Activated CD8-positive, alpha-beta T cell treated with anti-CD3 and anti-CD28 coated beads for 36 hours (primary cell): ENCODE measurements around the gene GXYLT2. TPM values are rescaled to one million over a fixed set of nuclear protein-coding genes. Genes with fewer than 3 reads are reported as not detected.

Source experiments
- ATAC-seq: fragments of 200-7000 bp; cut with Tn5 transposase; one replicate; pipeline ENCODE4 v1.10.0; 2021; ENCODE audit warnings: mild to moderate bottlenecking, moderate library complexity
- CTCF ChIA-PET: fragments of 350-600 bp; sonication (Branson Sonifier 250); formaldehyde crosslinking; loops from one replicate; lab custom pipeline; 2021; ENCODE audit warnings: antibody characterized with exemption; lab: Charles Lee
- POLR2A ChIA-PET: fragments of 350-600 bp; sonication (Branson Sonifier 250); formaldehyde crosslinking; loops from one replicate; lab custom pipeline; 2021; ENCODE audit warnings: antibody characterized with exemption; lab: Charles Lee
- DNase-seq: peaks from one replicate; pipeline ENCODE4 v3.0.0-alpha.2; 2020
- H3K27ac Mint-ChIP-seq: one replicate; pipeline ENCODE4 v1.8.0; 2021; ENCODE audit warnings: mild to moderate bottlenecking, mixed read lengths
- H3K27me3 Mint-ChIP-seq: one replicate; pipeline ENCODE4 v1.8.0; 2021; ENCODE audit warnings: mixed read lengths
- H3K36me3 Mint-ChIP-seq: one replicate; pipeline ENCODE4 v1.8.0; 2021; ENCODE audit warnings: low read depth, mixed read lengths
- H3K4me1 Mint-ChIP-seq: one replicate; pipeline ENCODE4 v1.8.0; 2021; ENCODE audit warnings: low read depth, mixed read lengths
- H3K4me3 Mint-ChIP-seq: one replicate; pipeline ENCODE4 v1.8.0; 2021; ENCODE audit warnings: mild to moderate bottlenecking, moderate library complexity, mixed read lengths
- H3K9me3 Mint-ChIP-seq: one replicate; pipeline ENCODE4 v1.8.0; 2021; ENCODE audit warnings: mixed read lengths
- intact Hi-C: fragments of 100-400 bp; cut with micrococcal nuclease; formaldehyde crosslinking; loops from one replicate; pipeline ENCODE4 v1.10.0; 2022
- total RNA-seq, 2 experiments: library from RNA; stranded (reverse); gene quantifications; one replicate each; pipeline ENCODE4 v1.2.3, GENCODE V29; 2021
- TF ChIP-seq, protein P1 (sequence below): fragments of 200-600 bp; IDR thresholded peaks from one replicate; pipeline ENCODE4 v1.8.0; 2022; ENCODE audit warnings: antibody characterized with exemption, mild to moderate bottlenecking

Gene GXYLT2
- total RNA-seq, 2 experiments from 2014 or later: 0.11 to 0.92 TPM

DNA sequence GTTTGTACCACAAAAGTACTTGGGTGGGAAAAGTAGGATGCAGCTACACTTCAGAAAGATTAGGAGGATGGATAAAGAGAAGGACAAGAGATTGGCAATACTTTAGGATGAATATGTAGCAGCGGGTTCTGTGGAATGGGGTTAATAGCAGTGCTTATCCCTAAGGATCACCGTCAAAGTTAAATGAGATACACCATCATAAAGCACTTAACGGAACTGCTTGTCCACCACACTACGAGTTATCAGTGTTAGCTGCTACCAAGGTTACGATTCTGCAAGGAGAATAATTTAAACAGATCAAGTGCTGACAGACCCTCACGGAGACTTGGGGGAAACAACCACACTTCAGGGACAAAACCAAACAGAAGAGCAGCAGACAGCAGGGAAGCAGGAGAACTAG, 40.6 kb upstream of the GXYLT2 start:
- intact Hi-C loops: loop anchor here (5.0 kb wide), 1 partner anchor 240 kb away; no protein-coding TSS in a partner anchor
- TF ChIP-seq, protein P1, sequence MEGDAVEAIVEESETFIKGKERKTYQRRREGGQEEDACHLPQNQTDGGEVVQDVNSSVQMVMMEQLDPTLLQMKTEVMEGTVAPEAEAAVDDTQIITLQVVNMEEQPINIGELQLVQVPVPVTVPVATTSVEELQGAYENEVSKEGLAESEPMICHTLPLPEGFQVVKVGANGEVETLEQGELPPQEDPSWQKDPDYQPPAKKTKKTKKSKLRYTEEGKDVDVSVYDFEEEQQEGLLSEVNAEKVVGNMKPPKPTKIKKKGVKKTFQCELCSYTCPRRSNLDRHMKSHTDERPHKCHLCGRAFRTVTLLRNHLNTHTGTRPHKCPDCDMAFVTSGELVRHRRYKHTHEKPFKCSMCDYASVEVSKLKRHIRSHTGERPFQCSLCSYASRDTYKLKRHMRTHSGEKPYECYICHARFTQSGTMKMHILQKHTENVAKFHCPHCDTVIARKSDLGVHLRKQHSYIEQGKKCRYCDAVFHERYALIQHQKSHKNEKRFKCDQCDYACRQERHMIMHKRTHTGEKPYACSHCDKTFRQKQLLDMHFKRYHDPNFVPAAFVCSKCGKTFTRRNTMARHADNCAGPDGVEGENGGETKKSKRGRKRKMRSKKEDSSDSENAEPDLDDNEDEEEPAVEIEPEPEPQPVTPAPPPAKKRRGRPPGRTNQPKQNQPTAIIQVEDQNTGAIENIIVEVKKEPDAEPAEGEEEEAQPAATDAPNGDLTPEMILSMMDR: no peak
- Mint-ChIP-seq H3K36me3 (peaks cover 15% of the 10 kb centered on the region), H3K27me3 (no peaks in the 10 kb centered on the region), H3K4me1 (peaks cover 51% of the 10 kb centered on the region), H3K9me3 (no peaks in the 10 kb centered on the region), H3K4me3 (peak overlapping the region; percentile 89), H3K27ac (peak overlapping the region; percentile 84)
- CTCF ChIA-PET: interaction anchor here (1.7 to 7.2 kb wide), 3 partner anchors 25 to 238 kb away, joined by 5 to 56 read pairs (median 9); no protein-coding TSS in a partner anchor
- POLR2A ChIA-PET: interaction anchor here (1.0 to 1.9 kb wide), 2 partner anchors 39 to 93 kb away, joined by 3 to 5 read pairs; no protein-coding TSS in a partner anchor
- ATAC-seq: no peak
- DNase-seq: no peak

DNA sequence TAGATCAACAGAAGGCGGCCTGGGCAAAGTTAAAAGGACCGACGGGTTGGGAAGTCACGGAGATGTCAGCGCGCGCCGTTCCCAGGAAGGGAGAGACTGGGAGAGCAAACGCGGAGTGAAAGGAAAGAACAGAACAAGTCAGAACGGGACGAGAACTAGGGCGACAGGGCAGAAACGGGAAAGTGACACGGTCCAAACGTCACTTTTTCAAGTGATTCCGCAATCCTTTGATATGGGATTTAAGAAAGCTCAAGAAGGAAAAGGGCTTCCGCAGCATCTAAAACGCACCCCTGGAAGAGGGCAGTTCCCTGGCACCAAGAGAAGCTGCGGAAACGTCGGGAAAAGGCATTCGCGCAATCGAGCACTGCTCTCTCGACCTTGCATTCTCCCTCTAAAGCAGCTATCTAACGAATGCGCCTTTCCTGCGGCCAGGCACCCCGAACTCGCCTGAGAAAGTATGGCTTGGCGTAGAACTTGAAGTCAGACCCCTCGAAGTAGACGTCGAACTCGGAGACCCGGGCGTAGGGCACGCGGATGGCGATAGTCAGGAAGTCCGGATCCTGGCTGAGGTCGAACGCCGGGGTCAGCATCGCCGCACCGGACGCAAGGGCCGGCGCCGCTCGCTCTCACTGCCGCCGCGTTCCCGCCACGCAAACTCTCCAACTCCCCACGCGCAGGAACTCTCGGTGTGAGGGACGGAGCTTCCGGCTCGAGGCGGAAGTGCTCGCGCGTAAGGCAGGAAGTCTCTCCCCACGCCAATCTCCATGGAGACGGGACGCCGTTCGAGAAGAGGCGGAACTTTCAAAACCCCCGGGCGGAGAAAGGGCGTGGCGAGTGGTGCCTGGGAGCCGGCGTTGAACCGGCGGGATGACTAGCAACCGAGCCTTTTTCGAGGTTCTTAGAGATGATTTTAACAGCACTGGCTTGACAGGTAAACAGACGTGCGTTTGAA, 39.8 kb upstream of the GXYLT2 start, which contains the start of gene SHQ1:
Gene SHQ1, minus strand, starts transcription at position 695 of the 952 bp plus-strand sequence. Its CDS starts 105 bp downstream, at position 590.
- H3K36me3 Mint-ChIP-seq: peaks cover 15% of the 10 kb centered on the region
- H3K27me3 Mint-ChIP-seq: no peaks in the 10 kb centered on the region
- TF ChIP-seq, protein P1: no peak
- peak; percentile 90 for ATAC-seq
- peak within 1 kb of the TSS; percentile 89 for H3K4me3 Mint-ChIP-seq
- ChIA-PET CTCF (interaction anchor here (0.5 to 7.2 kb wide), 5 partner anchors 26 to 238 kb away, joined by 3 to 56 read pairs (median 9); no protein-coding TSS in a partner anchor), POLR2A (interaction anchor here (0.7 to 1.9 kb wide), 5 partner anchors 39 to 1120 kb away, joined by 3 to 5 read pairs (median 3); partner anchors contain the start of gene PPP4R2)
- no peaks in the 10 kb centered on the region for H3K9me3 Mint-ChIP-seq
- peak; percentile 98 for DNase-seq
- H3K27ac Mint-ChIP-seq: peak within 1 kb of the TSS; percentile 84
- H3K4me1 Mint-ChIP-seq: peaks cover 51% of the 10 kb centered on the region
- intact Hi-C loops: loop anchor here (5.0 kb wide), 1 partner anchor 239 kb away; no protein-coding TSS in a partner anchor

DNA sequence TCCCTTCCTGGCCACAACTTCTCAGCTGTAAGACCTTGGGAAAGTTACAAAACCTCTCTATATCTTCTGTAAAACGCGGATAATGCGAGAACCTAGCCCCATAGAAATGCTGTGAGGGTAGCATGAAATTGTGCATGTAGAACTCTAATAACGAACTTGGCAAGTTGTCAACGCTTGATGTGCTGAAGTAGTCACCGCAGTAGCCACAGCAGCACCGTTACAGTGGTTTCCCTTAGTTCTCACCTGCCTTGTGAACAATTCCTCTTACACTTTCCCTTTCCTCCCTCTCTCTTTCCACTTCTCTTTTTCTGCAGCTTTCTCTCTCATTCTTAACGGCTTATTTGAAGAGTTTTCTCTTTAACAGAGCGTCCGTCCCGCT, 39.2 kb upstream of the GXYLT2 start:
- peak; percentile 71 for DNase-seq
- ChIA-PET POLR2A (interaction anchor here (0.7 to 1.9 kb wide), 5 partner anchors 38 to 1121 kb away, joined by 3 to 5 read pairs (median 3); no protein-coding TSS in a partner anchor), CTCF (interaction anchor here (1.1 to 7.2 kb wide), 4 partner anchors 27 to 237 kb away, joined by 3 to 56 read pairs (median 13); no protein-coding TSS in a partner anchor)
- Mint-ChIP-seq H3K36me3 (peaks cover 11% of the 10 kb centered on the region), H3K27ac (peak overlapping the region; percentile 84), H3K4me1 (peaks cover 47% of the 10 kb centered on the region), H3K4me3 (peak overlapping the region; percentile 89), H3K27me3 (no peaks in the 10 kb centered on the region), H3K9me3 (no peaks in the 10 kb centered on the region)
- TF ChIP-seq, protein P1: no peak
- ATAC-seq: peak; percentile 40
- intact Hi-C loops: loop anchor here (5.0 kb wide), 1 partner anchor 239 kb away; no protein-coding TSS in a partner anchor

DNA sequence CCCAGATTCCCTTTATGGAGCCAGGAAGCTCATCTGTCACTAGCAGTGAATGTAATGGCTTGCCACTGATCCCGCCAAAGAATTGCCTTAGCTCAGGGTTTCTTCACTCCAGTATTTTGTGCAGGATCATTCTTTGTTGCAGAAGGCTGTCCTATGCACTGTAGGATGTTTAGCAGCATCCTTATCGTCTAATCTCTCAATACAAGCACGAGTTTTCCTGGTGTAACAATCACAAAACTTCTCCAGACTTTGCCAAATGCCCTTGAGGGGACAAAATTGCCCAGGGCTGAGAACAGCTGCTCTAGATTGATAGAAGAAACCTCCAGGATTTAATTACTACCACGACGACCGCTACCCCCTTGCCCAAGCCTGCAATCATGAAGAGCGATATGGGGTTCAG, 32.8 kb upstream of the GXYLT2 start:
- Mint-ChIP-seq H3K4me3 (no peak overlapping the region), H3K27ac (no peak overlapping the region), H3K36me3 (no peaks in the 10 kb centered on the region), H3K4me1 (no peaks in the 10 kb centered on the region), H3K9me3 (no peaks in the 10 kb centered on the region), H3K27me3 (peaks cover 3% of the 10 kb centered on the region)
- intact Hi-C loops: no loop called here
- DNase-seq (no peak), ATAC-seq (no peak)
- TF ChIP-seq, protein P1: no peak
- CTCF ChIA-PET: interaction anchor here (1.5 to 1.7 kb wide), 2 partner anchors 202 to 232 kb away, joined by 4 to 5 read pairs; no protein-coding TSS in a partner anchor
- POLR2A ChIA-PET: no interaction called here
